ENCODE measurements around the gene GRK2.

Gene GRK2

GRCh38 chr11:67302571-67303131 lies 36.4 kb downstream of the GRK2 start:
- DNase-seq (ENCODE audit: insufficient read length, low spot score) = no peak
- FAIRE-seq = no peak
- TF ChIP-seq PAX5 (IDR thresholded peaks at IDR 0.05; ENCODE audit: insufficient read depth, low read length, severe bottlenecking) (no peak), POU2F2 (IDR thresholded peaks at IDR 0.05; ENCODE audit: low read depth, low read length) (no peak), SPI1 (IDR thresholded peaks at IDR 0.05; ENCODE audit: low read depth, low read length) (no peak), TAF1 (IDR thresholded peaks at IDR 0.05; ENCODE audit: low read depth, low read length) (no peak), POLR2A (IDR thresholded peaks at IDR 0.05; ENCODE audit: low read depth, low read length) (no peak), POLR2AphosphoS5 (IDR thresholded peaks at IDR 0.05; ENCODE audit: low read depth, low read length) (no peak)

- DNase-seq (ENCODE audit: insufficient read length, low spot score) = no peak
- no peak; the same call in 1 of the 2 replicates for TF ChIP-seq POLR2AphosphoS5 (IDR thresholded peaks at IDR 0.05; ENCODE audit: low read depth, low read length)
- no peak for TF ChIP-seq TAF1 (IDR thresholded peaks at IDR 0.05; ENCODE audit: low read depth, low read length)
- no peak for TF ChIP-seq PAX5 (IDR thresholded peaks at IDR 0.05; ENCODE audit: insufficient read depth, low read length, severe bottlenecking)
- no peak for TF ChIP-seq POLR2A (IDR thresholded peaks at IDR 0.05; ENCODE audit: low read depth, low read length)
- TF ChIP-seq SPI1 (IDR thresholded peaks at IDR 0.05; ENCODE audit: low read depth, low read length) = no peak
- TF ChIP-seq POU2F2 (IDR thresholded peaks at IDR 0.05; ENCODE audit: low read depth, low read length) = no peak
- no peak for FAIRE-seq
Measured at GRCh38 chr11:67303132-67303834, 37.0 kb downstream of the GRK2 start, which contains the start of gene SSH3. TSS of gene SSH3 (plus strand) at chr11:67303530. CDS start at chr11:67303626, 96 bp downstream.

- DNase-seq (ENCODE audit: insufficient read length, low spot score) (no peak), FAIRE-seq (no peak)
Measured at GRCh38 chr11:67303835-67304411, 37.6 kb downstream of the GRK2 start.

DNA sequence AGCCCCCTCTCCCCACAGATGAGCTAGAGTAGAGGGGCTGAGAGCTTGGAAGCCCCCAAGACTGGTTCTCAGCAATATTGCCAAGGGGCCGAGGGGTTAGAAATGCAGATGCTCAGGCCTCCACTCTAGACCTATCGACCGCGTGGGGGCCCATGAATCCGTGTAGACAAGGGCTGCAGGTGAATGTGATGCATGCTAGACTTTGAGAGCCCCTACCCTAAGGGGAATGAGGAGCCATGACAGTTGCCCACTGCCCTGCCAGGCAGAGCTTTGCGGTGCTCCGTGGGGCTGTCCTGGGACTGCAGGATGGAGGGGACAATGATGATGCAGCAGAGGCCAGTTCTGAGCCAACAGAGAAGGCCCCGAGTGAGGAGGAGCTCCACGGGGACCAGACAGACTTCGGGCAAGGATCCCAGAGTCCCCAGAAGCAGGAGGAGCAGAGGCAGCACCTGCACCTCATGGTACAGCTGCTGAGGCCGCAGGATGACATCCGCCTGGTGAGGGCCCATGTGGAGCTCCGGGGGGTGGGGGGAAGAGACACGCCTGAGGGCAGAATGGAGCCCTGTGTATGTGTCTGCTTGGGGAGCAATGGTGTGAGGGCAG lies 38.3 kb downstream of the GRK2 start:
- TF ChIP-seq POU2F2 (IDR thresholded peaks at IDR 0.05; ENCODE audit: low read depth, low read length) (no peak), POLR2A (IDR thresholded peaks at IDR 0.05; ENCODE audit: low read depth, low read length) (no peak), SPI1 (IDR thresholded peaks at IDR 0.05; ENCODE audit: low read depth, low read length) (no peak), POLR2AphosphoS5 (IDR thresholded peaks at IDR 0.05; ENCODE audit: low read depth, low read length) (no peak), PAX5 (IDR thresholded peaks at IDR 0.05; ENCODE audit: insufficient read depth, low read length, severe bottlenecking) (no peak)
- FAIRE-seq = no peak
- DNase-seq (ENCODE audit: insufficient read length, low spot score) = no peak

More at GRCh38 chr11:67303835-67304411, 37.6 kb downstream of the GRK2 start:
- TF ChIP-seq POU2F2 (IDR thresholded peaks at IDR 0.05; ENCODE audit: low read depth, low read length) (no peak), PAX5 (IDR thresholded peaks at IDR 0.05; ENCODE audit: insufficient read depth, low read length, severe bottlenecking) (no peak), SPI1 (IDR thresholded peaks at IDR 0.05; ENCODE audit: low read depth, low read length) (no peak), POLR2AphosphoS5 (IDR thresholded peaks at IDR 0.05; ENCODE audit: low read depth, low read length) (no peak), POLR2A (IDR thresholded peaks at IDR 0.05; ENCODE audit: low read depth, low read length) (no peak), TAF1 (IDR thresholded peaks at IDR 0.05; ENCODE audit: low read depth, low read length) (no peak)

- FAIRE-seq = no peak
- DNase-seq (ENCODE audit: insufficient read length, low spot score) = no peak
Measured at GRCh38 chr11:67306769-67307544, 40.7 kb downstream of the GRK2 start.

DNA sequence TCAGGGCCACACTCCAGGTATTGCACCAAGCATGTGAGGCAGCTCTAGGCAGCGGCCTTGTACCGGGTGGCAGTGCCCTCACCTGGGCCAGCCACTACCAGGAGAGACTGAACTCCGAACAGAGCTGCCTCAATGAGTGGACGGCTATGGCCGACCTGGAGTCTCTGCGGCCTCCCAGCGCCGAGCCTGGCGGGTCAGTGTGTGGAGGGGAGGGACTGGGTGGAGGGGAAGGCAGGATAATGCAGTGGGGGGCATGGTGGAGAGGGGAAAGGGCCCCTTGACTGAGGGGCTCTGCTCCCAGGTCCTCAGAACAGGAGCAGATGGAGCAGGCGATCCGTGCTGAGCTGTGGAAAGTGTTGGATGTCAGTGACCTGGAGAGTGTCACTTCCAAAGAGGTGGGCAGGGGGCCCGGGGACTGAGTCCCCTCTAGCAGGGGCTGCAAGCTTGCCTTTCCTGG lies 41.3 kb downstream of the GRK2 start:
- TF ChIP-seq PAX5 (IDR thresholded peaks at IDR 0.05; ENCODE audit: insufficient read depth, low read length, severe bottlenecking) = no peak
- no peak for TF ChIP-seq POLR2AphosphoS5 (IDR thresholded peaks at IDR 0.05; ENCODE audit: low read depth, low read length)
- no peak for TF ChIP-seq POLR2A (IDR thresholded peaks at IDR 0.05; ENCODE audit: low read depth, low read length)
- TF ChIP-seq SPI1 (IDR thresholded peaks at IDR 0.05; ENCODE audit: low read depth, low read length) = no peak
- TF ChIP-seq POU2F2 (IDR thresholded peaks at IDR 0.05; ENCODE audit: low read depth, low read length) = no peak
- no peak for TF ChIP-seq TAF1 (IDR thresholded peaks at IDR 0.05; ENCODE audit: low read depth, low read length)
- no peak for DNase-seq (ENCODE audit: insufficient read length, low spot score)
- FAIRE-seq = no peak

More at GRCh38 chr11:67306769-67307544, 40.7 kb downstream of the GRK2 start:
- TF ChIP-seq POLR2A (IDR thresholded peaks at IDR 0.05; ENCODE audit: low read depth, low read length) = no peak
- TF ChIP-seq POU2F2 (IDR thresholded peaks at IDR 0.05; ENCODE audit: low read depth, low read length) = no peak
- TF ChIP-seq PAX5 (IDR thresholded peaks at IDR 0.05; ENCODE audit: insufficient read depth, low read length, severe bottlenecking) = no peak
- TF ChIP-seq TAF1 (IDR thresholded peaks at IDR 0.05; ENCODE audit: low read depth, low read length) = no peak
- no peak for TF ChIP-seq SPI1 (IDR thresholded peaks at IDR 0.05; ENCODE audit: low read depth, low read length)
- no peak for TF ChIP-seq POLR2AphosphoS5 (IDR thresholded peaks at IDR 0.05; ENCODE audit: low read depth, low read length)

GRCh38 chr11:67308031-67308866 lies 42.0 kb downstream of the GRK2 start:
- no peak for FAIRE-seq
- TF ChIP-seq POLR2AphosphoS5 (IDR thresholded peaks at IDR 0.05; ENCODE audit: low read depth, low read length) (no peak), SPI1 (IDR thresholded peaks at IDR 0.05; ENCODE audit: low read depth, low read length) (no peak), PAX5 (IDR thresholded peaks at IDR 0.05; ENCODE audit: insufficient read depth, low read length, severe bottlenecking) (no peak), POU2F2 (IDR thresholded peaks at IDR 0.05; ENCODE audit: low read depth, low read length) (no peak), TAF1 (IDR thresholded peaks at IDR 0.05; ENCODE audit: low read depth, low read length) (no peak), POLR2A (IDR thresholded peaks at IDR 0.05; ENCODE audit: low read depth, low read length) (no peak)
- no peak for DNase-seq (ENCODE audit: insufficient read length, low spot score)

- no peak for DNase-seq (ENCODE audit: insufficient read length, low spot score)
- TF ChIP-seq SPI1 (IDR thresholded peaks at IDR 0.05; ENCODE audit: low read depth, low read length) (no peak), PAX5 (IDR thresholded peaks at IDR 0.05; ENCODE audit: insufficient read depth, low read length, severe bottlenecking) (no peak), POU2F2 (IDR thresholded peaks at IDR 0.05; ENCODE audit: low read depth, low read length) (no peak), POLR2A (IDR thresholded peaks at IDR 0.05; ENCODE audit: low read depth, low read length) (no peak), POLR2AphosphoS5 (IDR thresholded peaks at IDR 0.05; ENCODE audit: low read depth, low read length) (no peak), TAF1 (IDR thresholded peaks at IDR 0.05; ENCODE audit: low read depth, low read length) (no peak)
- FAIRE-seq = no peak
Measured at GRCh38 chr11:67309166-67309565, 42.9 kb downstream of the GRK2 start.
